Measurements from ENCODE around the gene SZRD1. TPM values are rescaled to one million over a fixed set of nuclear protein-coding genes. Genes with fewer than 3 reads are reported as not detected.

The SZRD1 gene
- polyA plus RNA-seq, 1 donor from 2014 or later = 13.6 TPM

DNA sequence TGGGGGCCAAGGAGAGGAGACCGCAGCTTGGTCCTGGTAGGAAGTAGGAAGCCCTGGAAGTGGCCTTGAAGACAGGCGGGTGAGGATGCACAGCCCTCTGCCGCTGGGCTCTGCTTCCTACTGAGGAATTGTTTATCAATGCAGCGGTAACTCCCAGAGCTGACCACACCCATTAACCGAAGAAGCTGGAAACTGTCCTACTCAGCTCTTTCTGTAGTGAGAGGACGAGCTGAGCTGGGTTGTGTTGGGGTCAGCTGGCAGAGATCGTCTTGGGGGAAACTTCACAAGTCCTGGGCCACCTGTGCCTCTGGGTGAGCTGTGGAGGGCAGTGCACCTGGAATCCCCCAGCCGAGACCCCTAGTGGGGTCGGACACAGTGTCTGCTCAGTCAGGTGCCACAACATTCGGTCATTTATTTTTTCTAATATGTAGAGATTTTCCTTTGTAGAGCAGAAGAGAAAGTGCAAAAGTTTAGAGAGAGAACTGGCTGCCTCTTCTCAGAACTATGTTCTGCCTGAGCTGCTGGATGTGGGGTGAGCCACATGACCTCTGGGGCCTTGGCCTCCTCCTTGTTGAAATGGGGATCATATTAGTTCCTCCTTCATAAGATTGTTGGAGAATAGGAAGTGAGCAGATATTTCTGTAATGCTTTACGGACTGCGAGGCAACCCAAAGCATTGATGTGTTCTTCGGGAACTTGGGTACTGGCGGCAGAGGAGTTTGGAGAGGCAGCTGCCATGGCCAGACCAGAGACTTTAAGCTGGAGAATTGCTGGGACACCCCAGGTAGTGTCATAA, 77.1 kb downstream of the SZRD1 start:
- no peaks in the 10 kb centered on the region for H3K9me3 ChIP-seq (ENCODE audit: low read length)
- no peaks in the 10 kb centered on the region for H3K36me3 ChIP-seq (ENCODE audit: insufficient read depth, low read length)
- no peaks in the 10 kb centered on the region for H3K27me3 ChIP-seq (ENCODE audit: insufficient read depth, low read depth, low read length)
- TF ChIP-seq, protein P1, sequence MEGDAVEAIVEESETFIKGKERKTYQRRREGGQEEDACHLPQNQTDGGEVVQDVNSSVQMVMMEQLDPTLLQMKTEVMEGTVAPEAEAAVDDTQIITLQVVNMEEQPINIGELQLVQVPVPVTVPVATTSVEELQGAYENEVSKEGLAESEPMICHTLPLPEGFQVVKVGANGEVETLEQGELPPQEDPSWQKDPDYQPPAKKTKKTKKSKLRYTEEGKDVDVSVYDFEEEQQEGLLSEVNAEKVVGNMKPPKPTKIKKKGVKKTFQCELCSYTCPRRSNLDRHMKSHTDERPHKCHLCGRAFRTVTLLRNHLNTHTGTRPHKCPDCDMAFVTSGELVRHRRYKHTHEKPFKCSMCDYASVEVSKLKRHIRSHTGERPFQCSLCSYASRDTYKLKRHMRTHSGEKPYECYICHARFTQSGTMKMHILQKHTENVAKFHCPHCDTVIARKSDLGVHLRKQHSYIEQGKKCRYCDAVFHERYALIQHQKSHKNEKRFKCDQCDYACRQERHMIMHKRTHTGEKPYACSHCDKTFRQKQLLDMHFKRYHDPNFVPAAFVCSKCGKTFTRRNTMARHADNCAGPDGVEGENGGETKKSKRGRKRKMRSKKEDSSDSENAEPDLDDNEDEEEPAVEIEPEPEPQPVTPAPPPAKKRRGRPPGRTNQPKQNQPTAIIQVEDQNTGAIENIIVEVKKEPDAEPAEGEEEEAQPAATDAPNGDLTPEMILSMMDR (IDR thresholded peaks at IDR 0.05; ENCODE audit: poor library complexity, severe bottlenecking) = no peak
- TF ChIP-seq RAD21 (conservative IDR thresholded peaks at IDR 0.05) (no peak), POLR2AphosphoS5 (IDR thresholded peaks at IDR 0.05) (no peak), EP300 (conservative IDR thresholded peaks at IDR 0.05; ENCODE audit: poor library complexity, severe bottlenecking) (no peak), EZH2 (IDR thresholded peaks at IDR 0.05; ENCODE audit: borderline replicate concordance, insufficient read depth, low read length, poor library complexity, severe bottlenecking) (no peak), MXI1 (conservative IDR thresholded peaks at IDR 0.05; ENCODE audit: poor library complexity, severe bottlenecking) (no peak), TAF1 (IDR thresholded peaks at IDR 0.05; ENCODE audit: low read depth) (no peak), SMC3 (conservative IDR thresholded peaks at IDR 0.05; ENCODE audit: poor library complexity) (no peak)
- TF ChIP-seq, protein P2, sequence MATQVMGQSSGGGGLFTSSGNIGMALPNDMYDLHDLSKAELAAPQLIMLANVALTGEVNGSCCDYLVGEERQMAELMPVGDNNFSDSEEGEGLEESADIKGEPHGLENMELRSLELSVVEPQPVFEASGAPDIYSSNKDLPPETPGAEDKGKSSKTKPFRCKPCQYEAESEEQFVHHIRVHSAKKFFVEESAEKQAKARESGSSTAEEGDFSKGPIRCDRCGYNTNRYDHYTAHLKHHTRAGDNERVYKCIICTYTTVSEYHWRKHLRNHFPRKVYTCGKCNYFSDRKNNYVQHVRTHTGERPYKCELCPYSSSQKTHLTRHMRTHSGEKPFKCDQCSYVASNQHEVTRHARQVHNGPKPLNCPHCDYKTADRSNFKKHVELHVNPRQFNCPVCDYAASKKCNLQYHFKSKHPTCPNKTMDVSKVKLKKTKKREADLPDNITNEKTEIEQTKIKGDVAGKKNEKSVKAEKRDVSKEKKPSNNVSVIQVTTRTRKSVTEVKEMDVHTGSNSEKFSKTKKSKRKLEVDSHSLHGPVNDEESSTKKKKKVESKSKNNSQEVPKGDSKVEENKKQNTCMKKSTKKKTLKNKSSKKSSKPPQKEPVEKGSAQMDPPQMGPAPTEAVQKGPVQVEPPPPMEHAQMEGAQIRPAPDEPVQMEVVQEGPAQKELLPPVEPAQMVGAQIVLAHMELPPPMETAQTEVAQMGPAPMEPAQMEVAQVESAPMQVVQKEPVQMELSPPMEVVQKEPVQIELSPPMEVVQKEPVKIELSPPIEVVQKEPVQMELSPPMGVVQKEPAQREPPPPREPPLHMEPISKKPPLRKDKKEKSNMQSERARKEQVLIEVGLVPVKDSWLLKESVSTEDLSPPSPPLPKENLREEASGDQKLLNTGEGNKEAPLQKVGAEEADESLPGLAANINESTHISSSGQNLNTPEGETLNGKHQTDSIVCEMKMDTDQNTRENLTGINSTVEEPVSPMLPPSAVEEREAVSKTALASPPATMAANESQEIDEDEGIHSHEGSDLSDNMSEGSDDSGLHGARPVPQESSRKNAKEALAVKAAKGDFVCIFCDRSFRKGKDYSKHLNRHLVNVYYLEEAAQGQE (IDR thresholded peaks at IDR 0.05; ENCODE audit: borderline replicate concordance) = no peak
- no peak overlapping the region for H3K27ac ChIP-seq (ENCODE audit: low read length)
- H2AFZ ChIP-seq (ENCODE audit: low read depth, low read length) = no peak overlapping the region
- no peaks in the 10 kb centered on the region for H3F3A ChIP-seq (ENCODE audit: insufficient read depth, low read length, poor library complexity, severe bottlenecking)
- peaks cover 29% of the 10 kb centered on the region for H3K79me2 ChIP-seq (replicated peaks; ENCODE audit: insufficient read depth, low read length)
- no peaks in the 10 kb centered on the region for H4K20me1 ChIP-seq (ENCODE audit: insufficient read depth)
- H3K4me2 ChIP-seq (ENCODE audit: low read length) = no peak overlapping the region
- H3K9me2 ChIP-seq (ENCODE audit: insufficient read depth, low read length) = no peaks in the 10 kb centered on the region
- no peak overlapping the region for H3K9ac ChIP-seq (ENCODE audit: low read length)
- no peak overlapping the region for H3K4me3 ChIP-seq (ENCODE audit: low read length)

DNA sequence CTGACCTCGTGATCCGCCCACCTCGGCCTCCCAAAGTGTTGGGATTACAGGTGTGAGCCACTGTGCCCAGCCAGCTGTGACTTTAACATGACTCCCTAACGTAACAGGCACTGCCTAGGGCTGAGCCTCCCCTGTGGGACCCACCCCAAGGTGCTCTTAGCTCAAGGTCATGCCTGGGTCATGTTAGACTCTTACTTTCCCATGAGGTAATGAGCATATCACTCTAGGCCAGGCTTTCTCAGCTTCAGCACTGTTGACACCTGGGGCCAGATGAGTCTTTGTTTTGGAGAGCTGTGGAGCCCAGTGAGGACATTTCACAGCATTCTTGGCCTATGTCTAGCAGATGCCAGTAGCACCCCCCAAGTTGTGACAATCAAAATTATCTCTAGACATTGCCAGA, 78.0 kb downstream of the SZRD1 start:
- Histone ChIP-seq H4K20me1 (ENCODE audit: insufficient read depth) (no peaks in the 10 kb centered on the region), H3F3A (ENCODE audit: insufficient read depth, low read length, poor library complexity, severe bottlenecking) (no peaks in the 10 kb centered on the region)

More for the DNA sequence above, 78.0 kb downstream of the SZRD1 start:
- Histone ChIP-seq H3K4me2 (ENCODE audit: low read length) (no peak overlapping the region), H2AFZ (ENCODE audit: low read depth, low read length) (no peak overlapping the region), H3K79me2 (replicated peaks; ENCODE audit: insufficient read depth, low read length) (peaks cover 29% of the 10 kb centered on the region), H3K27ac (ENCODE audit: low read length) (no peak overlapping the region), H3K9me2 (ENCODE audit: insufficient read depth, low read length) (no peaks in the 10 kb centered on the region), H3K9me3 (ENCODE audit: low read length) (no peaks in the 10 kb centered on the region), H3K27me3 (ENCODE audit: insufficient read depth, low read depth, low read length) (no peaks in the 10 kb centered on the region), H3K4me3 (ENCODE audit: low read length) (no peak overlapping the region), H3K36me3 (ENCODE audit: insufficient read depth, low read length) (no peaks in the 10 kb centered on the region), H3K9ac (ENCODE audit: low read length) (no peak overlapping the region)
- TF ChIP-seq RAD21 (conservative IDR thresholded peaks at IDR 0.05) (no peak), EZH2 (IDR thresholded peaks at IDR 0.05; ENCODE audit: borderline replicate concordance, insufficient read depth, low read length, poor library complexity, severe bottlenecking) (no peak), EP300 (conservative IDR thresholded peaks at IDR 0.05; ENCODE audit: poor library complexity, severe bottlenecking) (no peak), MXI1 (conservative IDR thresholded peaks at IDR 0.05; ENCODE audit: poor library complexity, severe bottlenecking) (no peak), POLR2AphosphoS5 (IDR thresholded peaks at IDR 0.05) (no peak), SMC3 (conservative IDR thresholded peaks at IDR 0.05; ENCODE audit: poor library complexity) (no peak)
- TF ChIP-seq, protein P1 (IDR thresholded peaks at IDR 0.05; ENCODE audit: poor library complexity, severe bottlenecking) = no peak
- TF ChIP-seq, protein P2 (IDR thresholded peaks at IDR 0.05; ENCODE audit: borderline replicate concordance) = no peak

Measured in neural cell (in vitro differentiated cells).